GM12878 (cell line): ENCODE results near the gene HGS. TPM values are rescaled to one million over a fixed set of nuclear protein-coding genes. Genes with fewer than 3 reads are reported as not detected.

ENCODE experiments used
- ATAC-seq: fragments of 200-7000 bp; cut with Tn5 transposase; 3 replicates; pipeline ENCODE4 v1.9.1; 2020; ENCODE audit warnings: mild to moderate bottlenecking, moderate library complexity
- BruUV-seq: library from RNA; stranded (reverse); fragments of 400-500 nt; replicated peaks from 2 replicates; lab custom pipeline; 2021; lab: Mats Ljungman, UMichigan
- CTCF ChIA-PET: fragments of 300-600 bp; sonication (Branson Sonifier 250); formaldehyde crosslinking; extraction: SDS; loops from one replicate; lab custom pipeline; 2021; ENCODE audit warnings: inconsistent platforms; lab: Yijun Ruan, JAX
- POLR2A ChIA-PET: fragments of 350-600 bp; formaldehyde crosslinking; extraction: SDS; loops from one replicate; lab custom pipeline; 2021; ENCODE audit warnings: inconsistent platforms; lab: Charles Lee
- RAD21 ChIA-PET: fragments of 300-600 bp; sonication (Branson Sonifier 250); formaldehyde crosslinking; loops from one replicate; lab custom pipeline; 2023; ENCODE audit warnings: antibody characterized with exemption; ENCODE audit not compliant: unreplicated experiment; lab: Charles Lee
- SMC1A ChIA-PET: fragments of 300-600 bp; sonication (Branson Sonifier 250); formaldehyde crosslinking; loops from one replicate; lab custom pipeline; 2023; ENCODE audit not compliant: unreplicated experiment, uncharacterized antibody; lab: Charles Lee
- DNase-seq: peaks from one replicate; pipeline ENCODE4 v3.0.0-alpha.2; 2011; ENCODE audit warnings: low read depth, low spot score
- FAIRE-seq: peaks from 3 replicates; lab custom pipeline; 2011; peaks lifted over from hg19 to GRCh38; lab: Jason Lieb, UNC
- H2AFZ ChIP-seq: 2 replicates; pipeline ENCODE4 v1.6.0; 2011; ENCODE audit warnings: low read depth, low read length, control low read depth; ENCODE audit not compliant: control insufficient read depth
- H3K27ac ChIP-seq: 2 replicates; pipeline ENCODE4 v1.5.1; 2011; ENCODE audit warnings: control low read depth; ENCODE audit not compliant: control insufficient read depth, insufficient read depth
- H3K27me3 ChIP-seq, 2 experiments: replicated peaks in 1 of 2; 2 replicates each; pipeline versions ENCODE4 v1.6.0 to v1.6.1; 2011; ENCODE audit warnings: low read length in 1 of 2; ENCODE audit not compliant: control insufficient read depth in 2 of 2, insufficient read depth in 2 of 2
- H3K36me3 ChIP-seq, 2 experiments: 2 replicates each; pipeline ENCODE4 v1.5.1; 2011; ENCODE audit warnings: low read length in 1 of 2; ENCODE audit not compliant: control insufficient read depth in 2 of 2, insufficient read depth in 2 of 2
- H3K4me1 ChIP-seq: 2 replicates; pipeline ENCODE4 v1.6.1; 2011; ENCODE audit warnings: mild to moderate bottlenecking, low read length, moderate library complexity, mixed read lengths; ENCODE audit not compliant: control insufficient read depth, insufficient read depth
- H3K4me2 ChIP-seq: 2 replicates; pipeline ENCODE4 v1.6.0; 2011; ENCODE audit warnings: control low read depth; ENCODE audit not compliant: control insufficient read depth, insufficient read depth
- H3K4me3 ChIP-seq: fragments of 200-600 bp; sonication (generic); 2 replicates; pipeline ENCODE4 v1.5.1; 2016
- H3K79me2 ChIP-seq: 2 replicates; pipeline ENCODE4 v1.6.0; 2011; ENCODE audit warnings: low read length; ENCODE audit not compliant: control insufficient read depth, insufficient read depth
- H3K9ac ChIP-seq: 2 replicates; pipeline ENCODE4 v1.8.0; 2011; ENCODE audit warnings: low read length, control low read depth, mixed read lengths; ENCODE audit not compliant: control insufficient read depth, insufficient read depth
- H3K9me3 ChIP-seq: replicated peaks from 3 replicates; pipeline ENCODE4 v1.5.1; 2011; ENCODE audit warnings: mild to moderate bottlenecking, low read length; ENCODE audit not compliant: control insufficient read depth, insufficient read depth
- H4K20me1 ChIP-seq: 2 replicates; pipeline ENCODE4 v1.6.0; 2011; ENCODE audit not compliant: control insufficient read depth, insufficient read depth
- BRCA1 ChIP-seq: IDR thresholded peaks from 2 replicates; pipeline ENCODE4 v1.6.1; 2011; ENCODE audit warnings: low read depth, low read length, improper control_type of control experiment
- CEBPB ChIP-seq, 2 experiments: fragments of 150-350 bp in 1 of 2; IDR thresholded peaks; 2 replicates each; pipeline ENCODE4 v1.6.1; 2012 to 2014; ENCODE audit warnings: low read depth in 2 of 2, low read length in 2 of 2, borderline replicate concordance in 1 of 2, inconsistent platforms in 1 of 2
- HDGF ChIP-seq: fragments of 450-650 bp; IDR thresholded peaks from 2 replicates; pipeline ENCODE4 v1.6.1; 2016; ENCODE audit warnings: antibody characterized with exemption
- MEF2A ChIP-seq: IDR thresholded peaks from 2 replicates; pipeline ENCODE4 v1.6.1; 2011; ENCODE audit warnings: low read depth, mild to moderate bottlenecking, low read length, moderate library complexity; ENCODE audit not compliant: insufficient read depth
- PAX8 ChIP-seq: fragments of 450-650 bp; IDR thresholded peaks from 2 replicates; pipeline ENCODE4 v1.6.1; 2017; ENCODE audit warnings: mild to moderate bottlenecking, moderate library complexity
- POU2F2 ChIP-seq: IDR thresholded peaks from 3 replicates; pipeline ENCODE4 v1.6.1; 2011; ENCODE audit warnings: low read depth, mild to moderate bottlenecking, low read length, borderline replicate concordance
- YY1 ChIP-seq: IDR thresholded peaks from 2 replicates; pipeline ENCODE4 v1.6.1; 2011; ENCODE audit warnings: low read depth, mild to moderate bottlenecking, low read length
- WGBS: methylation state at CpG from one replicate; pipeline ENCODE4 v1.1.6; 2016; ENCODE audit warnings: low lambda C conversion rate; ENCODE audit not compliant: insufficient replicate concordance, insufficient coverage; ENCODE audit errors: missing lambda C conversion rate; 5-methylcytosine and 5-hydroxymethylcytosine counted together
- in situ Hi-C: fragments of 300-500 bp; cut with MboI; formaldehyde crosslinking; loops from 9 replicates; pipeline ENCODE4 v1.14.3; 2018; ENCODE audit warnings: mixed read lengths
- intact Hi-C: fragments of 100-400 bp; cut with micrococcal nuclease; formaldehyde crosslinking; loops from one replicate; pipeline ENCODE4 v1.14.2; 2022; ENCODE audit not compliant: unreplicated experiment
- polyA plus RNA-seq, 11 experiments: library from polyadenylated mRNA; depleted of rRNA in 4 of 11; unstranded in 6 of 11; stranded (reverse) in 5 of 11; fragments of >200 nt; fragmentation: Nextera tagmentation in 4 of 11; fragmentation: Illumina TruSeq in 1 of 11; extraction: Ambion mirVana in 4 of 11; extraction: Trizol in 1 of 11; gene quantifications; 1 replicate in 1 of 11; 2 replicates in 10 of 11; pipeline versions ENCODE4 v1.2.1 to v1.2.3, GENCODE V29; 2011 to 2016; ENCODE audit warnings: inconsistent platforms in 2 of 11, missing spikeins in 2 of 11, low read depth in 1 of 11
- total RNA-seq, 4 experiments: library from RNA; depleted of rRNA in 3 of 4; stranded (reverse); fragments of >200 nt in 3 of 4; fragmentation: Illumina TruSeq in 1 of 4; extraction: Trizol in 1 of 4; gene quantifications; 2 replicates each; pipeline versions ENCODE4 v1.2.1 to v1.2.3, GENCODE V29; 2013 to 2021
- TF ChIP-seq, protein P1 (sequence below), 3 experiments: IDR thresholded peaks in 2 of 3; conservative IDR thresholded peaks in 1 of 3; 2 replicates each; pipeline ENCODE4 v1.5.1; 2011; ENCODE audit warnings: low read depth in 3 of 3, low read length in 3 of 3, mild to moderate bottlenecking in 3 of 3, control low read depth in 2 of 3, moderate library complexity in 2 of 3, inconsistent platforms in 1 of 3, mixed read lengths in 1 of 3; ENCODE audit not compliant: control insufficient read depth in 2 of 3, insufficient read depth in 1 of 3; ENCODE audit errors: extremely low read depth in 1 of 3
- TF ChIP-seq, protein P2 (sequence below): fragments of 450-650 bp; conservative IDR thresholded peaks from 2 replicates; pipeline ENCODE4 v1.6.1; 2017; ENCODE audit warnings: mild to moderate bottlenecking, moderate library complexity
- TF ChIP-seq, protein P3 (sequence below): fragments of 450-650 bp; IDR thresholded peaks from 2 replicates; pipeline ENCODE4 v1.6.1; 2017; ENCODE audit warnings: low read depth, mild to moderate bottlenecking, moderate library complexity

Gene HGS
- total and polyA plus RNA-seq, 10 of the 15 experiments (the other 5 are each of a cell fraction or from before 2014, with no cell fraction given) = 2.2 to 85.6 (median 55.3) TPM

DNA sequence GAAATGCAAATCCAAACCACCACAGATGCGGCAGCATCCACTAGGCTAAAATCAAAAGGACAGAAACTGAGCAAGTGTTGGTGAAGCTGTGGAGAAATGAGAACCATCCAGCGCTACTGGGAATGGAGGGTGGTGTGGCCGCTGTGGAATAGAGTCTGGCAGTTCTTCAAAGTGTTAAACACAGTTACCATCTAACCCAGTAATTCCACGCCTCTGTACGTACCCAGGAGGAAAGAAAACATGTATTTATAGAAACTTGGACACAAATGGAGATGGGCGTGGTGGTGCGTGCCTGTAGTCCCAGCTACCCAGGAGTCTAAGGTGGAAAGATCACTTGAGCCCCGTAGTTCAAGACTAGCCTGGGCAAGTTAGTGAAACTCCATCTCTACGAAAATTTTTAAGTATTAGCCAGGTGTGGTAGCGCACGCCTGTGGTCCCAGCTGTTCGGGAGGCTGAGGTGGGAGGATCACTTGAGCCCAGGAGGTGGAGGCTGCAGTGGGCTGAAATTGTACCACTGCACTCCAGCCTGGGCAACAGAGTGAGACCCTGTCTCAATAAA is 39.9 kb downstream of the HGS start:
- Histone ChIP-seq H3K4me2 (no peak overlapping the region), H3K4me1 (no peaks in the 10 kb centered on the region; the same call in 1 of the 2 replicates), H3K27me3 (no peaks in the 10 kb centered on the region), H3K79me2 (no peaks in the 10 kb centered on the region), H3K9ac (no peak overlapping the region), H3K36me3 (peaks cover 0 to 2% of the 10 kb centered on the region in 2 experiments; a peak in 2 of 4 replicates), H3K9me3 (no peaks in the 10 kb centered on the region), H2AFZ (no peak overlapping the region), H3K27ac (no peak overlapping the region), H4K20me1 (no peaks in the 10 kb centered on the region), H3K4me3 (no peak overlapping the region)
- intact Hi-C loops (no loop called here), in situ Hi-C loops (no loop called here)
- POLR2A ChIA-PET = interaction anchor here (0.6 kb wide), 1 partner anchor 232 kb away, joined by 4 read pairs; no protein-coding TSS in a partner anchor
- no peak; the same call in 2 of the 3 replicates for ATAC-seq
- 50% methylated on average over 12 of the region's 12 CpGs for WGBS
- RAD21 ChIA-PET = no interaction called here
- TF ChIP-seq YY1 = no peak
- TF ChIP-seq, protein P1, sequence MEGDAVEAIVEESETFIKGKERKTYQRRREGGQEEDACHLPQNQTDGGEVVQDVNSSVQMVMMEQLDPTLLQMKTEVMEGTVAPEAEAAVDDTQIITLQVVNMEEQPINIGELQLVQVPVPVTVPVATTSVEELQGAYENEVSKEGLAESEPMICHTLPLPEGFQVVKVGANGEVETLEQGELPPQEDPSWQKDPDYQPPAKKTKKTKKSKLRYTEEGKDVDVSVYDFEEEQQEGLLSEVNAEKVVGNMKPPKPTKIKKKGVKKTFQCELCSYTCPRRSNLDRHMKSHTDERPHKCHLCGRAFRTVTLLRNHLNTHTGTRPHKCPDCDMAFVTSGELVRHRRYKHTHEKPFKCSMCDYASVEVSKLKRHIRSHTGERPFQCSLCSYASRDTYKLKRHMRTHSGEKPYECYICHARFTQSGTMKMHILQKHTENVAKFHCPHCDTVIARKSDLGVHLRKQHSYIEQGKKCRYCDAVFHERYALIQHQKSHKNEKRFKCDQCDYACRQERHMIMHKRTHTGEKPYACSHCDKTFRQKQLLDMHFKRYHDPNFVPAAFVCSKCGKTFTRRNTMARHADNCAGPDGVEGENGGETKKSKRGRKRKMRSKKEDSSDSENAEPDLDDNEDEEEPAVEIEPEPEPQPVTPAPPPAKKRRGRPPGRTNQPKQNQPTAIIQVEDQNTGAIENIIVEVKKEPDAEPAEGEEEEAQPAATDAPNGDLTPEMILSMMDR (IDR thresholded peaks at IDR 0.05 in 2 of 3, conservative IDR thresholded peaks at IDR 0.05 in 1 of 3; ENCODE audit: control insufficient read depth in 2 of 3, extremely low read depth in 1 of 3, insufficient read depth in 1 of 3, low read depth in 3 of 3, low read length in 3 of 3) = no peak
- TF ChIP-seq, protein P2, sequence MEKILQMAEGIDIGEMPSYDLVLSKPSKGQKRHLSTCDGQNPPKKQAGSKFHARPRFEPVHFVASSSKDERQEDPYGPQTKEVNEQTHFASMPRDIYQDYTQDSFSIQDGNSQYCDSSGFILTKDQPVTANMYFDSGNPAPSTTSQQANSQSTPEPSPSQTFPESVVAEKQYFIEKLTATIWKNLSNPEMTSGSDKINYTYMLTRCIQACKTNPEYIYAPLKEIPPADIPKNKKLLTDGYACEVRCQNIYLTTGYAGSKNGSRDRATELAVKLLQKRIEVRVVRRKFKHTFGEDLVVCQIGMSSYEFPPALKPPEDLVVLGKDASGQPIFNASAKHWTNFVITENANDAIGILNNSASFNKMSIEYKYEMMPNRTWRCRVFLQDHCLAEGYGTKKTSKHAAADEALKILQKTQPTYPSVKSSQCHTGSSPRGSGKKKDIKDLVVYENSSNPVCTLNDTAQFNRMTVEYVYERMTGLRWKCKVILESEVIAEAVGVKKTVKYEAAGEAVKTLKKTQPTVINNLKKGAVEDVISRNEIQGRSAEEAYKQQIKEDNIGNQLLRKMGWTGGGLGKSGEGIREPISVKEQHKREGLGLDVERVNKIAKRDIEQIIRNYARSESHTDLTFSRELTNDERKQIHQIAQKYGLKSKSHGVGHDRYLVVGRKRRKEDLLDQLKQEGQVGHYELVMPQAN = no peak
- TF ChIP-seq POU2F2 = no peak
- no peak for TF ChIP-seq BRCA1
- TF ChIP-seq CEBPB (IDR thresholded peaks at IDR 0.05; ENCODE audit: borderline replicate concordance in 1 of 2, low read depth in 2 of 2, low read length in 2 of 2) = no peak
- no peak for TF ChIP-seq PAX8
- TF ChIP-seq, protein P3, sequence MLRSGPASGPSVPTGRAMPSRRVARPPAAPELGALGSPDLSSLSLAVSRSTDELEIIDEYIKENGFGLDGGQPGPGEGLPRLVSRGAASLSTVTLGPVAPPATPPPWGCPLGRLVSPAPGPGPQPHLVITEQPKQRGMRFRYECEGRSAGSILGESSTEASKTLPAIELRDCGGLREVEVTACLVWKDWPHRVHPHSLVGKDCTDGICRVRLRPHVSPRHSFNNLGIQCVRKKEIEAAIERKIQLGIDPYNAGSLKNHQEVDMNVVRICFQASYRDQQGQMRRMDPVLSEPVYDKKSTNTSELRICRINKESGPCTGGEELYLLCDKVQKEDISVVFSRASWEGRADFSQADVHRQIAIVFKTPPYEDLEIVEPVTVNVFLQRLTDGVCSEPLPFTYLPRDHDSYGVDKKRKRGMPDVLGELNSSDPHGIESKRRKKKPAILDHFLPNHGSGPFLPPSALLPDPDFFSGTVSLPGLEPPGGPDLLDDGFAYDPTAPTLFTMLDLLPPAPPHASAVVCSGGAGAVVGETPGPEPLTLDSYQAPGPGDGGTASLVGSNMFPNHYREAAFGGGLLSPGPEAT = no peak
- TF ChIP-seq HDGF = no peak
- TF ChIP-seq MEF2A = no peak
- no peak for DNase-seq
- SMC1A ChIA-PET = no interaction called here
- FAIRE-seq = no peak
- CTCF ChIA-PET = interaction anchor here (1.2 to 1.4 kb wide), 2 partner anchors 12 to 13 kb away, joined by 3 read pairs; no protein-coding TSS in a partner anchor
- no TSS peak for BruUV-seq
